ENCODE results near the gene AGT.
"Not testable (repeated sequence)": the region's sequence is repeated elsewhere in the genome, so short reads cannot be mapped to it uniquely, and the experiment has no call there.

The AGT gene

DNA sequence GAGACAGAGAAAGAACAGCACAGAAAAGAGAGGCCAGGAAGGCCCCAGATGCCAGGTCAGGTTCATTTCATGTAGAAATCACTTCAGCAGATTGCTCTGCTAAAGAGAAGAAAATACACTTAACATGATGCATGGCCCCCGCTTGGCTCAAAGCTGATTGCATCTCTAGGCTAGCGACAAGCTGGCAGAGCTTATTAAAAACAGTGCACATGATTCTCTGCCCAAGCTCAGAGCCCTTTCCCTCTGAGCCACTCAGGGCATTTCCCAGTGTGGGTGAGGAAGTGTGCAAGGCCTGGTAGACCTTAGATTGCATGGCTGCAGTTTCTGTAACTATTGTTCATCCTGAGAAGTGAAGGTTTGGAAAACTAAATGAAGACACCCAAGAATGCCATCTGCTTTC, 30.0 kb upstream of the AGT start:
- no peak for DNase-seq

DNA sequence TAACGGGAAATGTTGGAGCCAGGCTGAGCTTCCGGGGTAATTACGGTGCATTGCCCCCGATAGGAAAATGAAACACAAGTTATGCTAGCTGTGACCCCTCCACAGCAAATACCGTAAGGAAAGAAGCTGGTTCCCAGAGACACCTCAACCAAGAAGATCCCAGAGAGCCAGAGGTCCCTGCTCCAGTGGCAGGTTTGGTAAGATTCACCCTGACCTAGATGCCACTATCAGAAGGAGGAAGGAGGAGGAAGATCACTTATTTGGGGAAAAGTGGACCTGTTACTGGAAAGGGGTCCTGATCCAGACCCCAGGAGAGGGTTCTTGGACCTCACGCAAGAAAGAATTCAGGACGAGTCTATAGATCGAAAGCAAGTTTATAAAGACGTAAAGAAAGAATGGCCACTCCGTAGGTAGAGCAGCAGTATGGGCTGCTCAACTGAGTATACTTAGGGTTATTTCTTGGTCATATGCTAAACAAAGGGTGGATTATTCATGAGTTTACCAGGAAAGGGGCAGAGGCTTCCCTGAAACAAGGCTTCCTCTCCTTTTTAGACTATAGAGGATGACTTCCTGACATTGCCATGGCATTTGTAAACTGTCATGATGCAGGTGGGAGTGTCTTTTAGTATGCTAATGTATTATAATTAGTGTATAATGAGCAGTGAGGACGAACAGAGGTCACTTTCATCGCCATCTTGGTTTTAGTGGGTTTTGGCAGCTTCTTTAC, 25.8 kb upstream of the AGT start:
- no peak for DNase-seq

DNA sequence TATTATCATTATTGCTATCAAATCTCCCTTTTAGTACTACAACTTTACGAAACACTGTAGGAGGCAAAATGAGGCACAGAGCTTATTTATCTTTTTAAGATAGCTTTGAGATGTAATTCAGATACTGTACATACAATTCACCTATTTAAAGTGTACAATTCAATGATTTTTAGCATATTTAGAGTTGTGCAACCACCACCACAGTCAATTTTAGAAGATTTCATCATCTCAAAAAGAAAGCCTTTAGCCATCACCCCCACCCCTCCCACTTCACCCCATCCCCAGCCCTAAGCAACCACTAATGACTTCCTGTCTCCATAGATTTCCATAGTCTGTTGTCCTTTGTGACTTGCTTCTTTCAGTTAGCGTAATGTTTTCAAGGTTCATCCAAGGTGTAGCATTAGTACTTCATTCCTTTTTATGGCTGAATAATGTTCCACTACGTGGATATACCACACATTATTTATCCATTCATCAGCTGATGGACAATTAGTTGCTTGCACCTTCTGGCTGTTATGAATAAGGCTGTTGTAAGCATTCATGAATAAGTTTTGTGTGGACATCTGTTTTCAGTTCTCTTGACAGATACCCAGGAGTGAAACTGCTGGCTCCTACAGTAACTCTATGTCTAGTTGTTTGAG, 23.8 kb upstream of the AGT start:
- no peak for DNase-seq

DNA sequence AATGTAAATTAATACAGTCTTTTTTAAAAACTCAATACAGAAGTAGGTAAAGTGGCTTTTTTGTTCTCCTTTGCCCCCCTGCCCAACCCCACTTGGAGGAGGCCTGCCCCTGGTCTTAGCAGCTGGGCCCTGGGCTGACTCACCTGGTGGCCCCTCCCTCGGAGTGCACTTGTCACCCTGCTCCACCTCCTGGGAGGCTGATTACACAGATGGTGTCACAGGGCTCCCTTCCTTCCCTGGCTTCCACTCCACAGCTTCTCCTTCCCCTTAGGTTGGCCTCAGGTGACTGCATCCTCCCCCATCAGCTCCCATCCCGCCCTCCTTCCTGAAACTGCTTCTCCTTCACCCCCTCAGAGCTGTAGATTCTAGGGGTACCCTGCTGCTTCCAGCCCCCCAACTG, 21.5 kb upstream of the AGT start:
- DNase-seq: no peak

DNA sequence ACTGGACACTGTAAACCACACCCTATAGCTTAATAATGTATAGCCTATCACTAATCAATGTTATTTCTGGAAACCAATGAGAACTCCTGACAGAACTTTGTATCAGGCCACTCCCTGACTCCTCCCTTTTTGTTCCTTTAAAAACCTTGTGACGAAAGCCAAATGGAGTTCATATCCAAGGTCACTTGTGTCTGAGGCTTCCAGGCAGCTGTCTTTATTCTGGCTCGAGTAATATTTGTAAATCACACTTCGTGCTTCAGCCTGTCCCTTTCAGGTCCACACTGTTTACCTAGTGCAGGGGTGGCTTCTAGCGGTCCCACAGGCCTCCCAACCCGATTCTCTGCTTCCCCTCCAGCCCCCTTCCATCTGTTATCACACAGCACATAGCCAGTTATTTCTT, 17.1 kb upstream of the AGT start:
- DNase-seq: no peak

DNA sequence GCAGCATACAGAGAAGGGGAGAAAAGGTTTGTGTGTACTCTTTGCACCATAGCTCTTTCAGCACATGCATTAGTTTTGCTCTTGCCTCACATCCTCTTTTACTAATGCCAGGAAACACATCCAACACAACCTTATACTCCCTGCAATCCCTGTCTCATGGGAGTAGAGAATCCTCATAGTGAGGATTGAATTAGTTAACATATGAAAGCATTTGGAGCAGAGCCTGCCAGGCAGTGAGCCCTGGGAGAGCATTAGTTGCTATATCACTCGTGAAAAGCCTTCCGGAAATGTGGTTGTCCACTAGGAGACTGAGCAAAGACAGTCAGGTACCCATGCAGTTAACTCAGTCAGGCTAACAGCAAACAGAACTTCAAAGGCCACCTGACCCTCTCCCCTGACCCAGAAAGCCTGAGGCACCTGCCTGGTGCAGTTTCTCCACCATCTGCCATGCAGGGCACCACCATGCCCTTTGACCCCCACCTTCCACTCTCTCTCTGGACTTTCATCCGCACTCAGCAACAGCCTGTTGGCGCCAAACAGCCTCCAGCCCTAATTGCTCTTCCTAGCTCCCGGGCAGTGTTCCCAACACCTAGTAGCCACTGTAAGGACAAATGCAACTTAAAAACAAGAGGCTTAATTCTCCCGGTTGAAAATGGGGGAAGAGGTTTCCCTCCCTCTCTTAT, 14.9 kb upstream of the AGT start:
- no peak for DNase-seq

DNA sequence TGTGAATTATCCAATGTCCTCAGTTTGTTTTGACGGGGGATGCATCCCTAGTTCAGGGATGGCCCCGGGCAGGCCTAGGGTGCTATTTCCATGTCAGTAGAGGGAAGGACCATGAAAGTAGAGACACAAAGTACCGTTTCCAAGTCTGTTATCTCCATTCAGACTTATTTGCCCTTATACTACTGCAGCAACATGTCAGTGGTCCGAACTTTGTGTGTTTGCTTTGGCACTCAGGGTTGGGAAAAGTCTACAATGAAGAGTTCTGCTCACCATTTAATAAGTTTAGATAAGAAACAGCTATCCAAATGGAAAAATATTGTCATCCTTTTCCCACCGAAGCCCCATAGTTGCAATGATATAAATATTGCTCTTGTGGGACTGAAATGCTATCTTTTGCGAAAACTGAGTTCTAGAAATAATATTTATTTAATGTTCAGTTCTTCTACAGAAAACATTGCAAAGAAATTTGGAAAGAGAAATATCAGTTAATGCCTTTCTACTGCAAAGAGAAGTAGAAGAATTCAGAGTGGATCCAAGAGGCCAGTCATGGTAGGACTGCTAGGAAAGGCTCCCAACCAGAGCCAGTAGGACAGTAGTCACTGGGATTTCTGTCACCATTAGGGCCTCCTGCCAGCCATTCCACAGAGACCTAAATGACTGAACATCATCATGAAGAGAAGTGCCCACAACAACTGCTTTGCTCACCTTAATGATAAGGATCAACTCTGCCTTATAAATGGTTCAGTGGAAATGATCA, 11.5 kb upstream of the AGT start:
- DNase-seq: no peak

DNA sequence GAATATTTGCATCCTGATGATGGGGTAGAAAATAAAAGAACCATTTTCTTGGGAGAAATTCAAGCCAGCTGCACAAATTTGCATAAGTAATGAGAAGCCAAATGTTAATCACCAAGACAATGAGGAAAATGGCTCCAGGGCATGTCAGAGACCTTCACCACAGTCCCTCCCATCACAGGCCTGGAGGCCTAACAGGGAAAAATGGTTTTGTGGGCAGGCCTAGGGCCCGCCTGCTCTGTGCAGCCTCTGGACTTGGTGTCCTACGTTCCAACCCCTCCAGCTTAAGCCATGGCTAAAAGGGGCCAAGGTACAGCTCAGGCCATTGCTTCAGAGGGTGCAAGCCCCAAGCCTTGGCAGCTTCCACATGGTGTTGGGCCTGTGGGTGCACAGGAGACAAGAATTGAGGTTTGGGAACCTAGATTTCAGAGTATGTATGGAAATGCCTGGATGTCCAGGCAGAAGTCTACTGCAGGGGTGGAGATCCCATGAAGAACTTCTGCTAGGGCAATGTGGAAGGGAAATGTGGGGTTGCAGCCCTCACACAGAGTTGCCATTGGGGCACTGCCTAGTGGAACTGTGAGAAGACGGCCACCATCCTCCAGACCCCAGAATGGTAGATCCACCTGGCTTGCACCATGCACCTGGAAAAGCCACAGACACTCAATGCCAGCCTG, 8.1 kb upstream of the AGT start:
- DNase-seq: not testable (repeated sequence)

DNA sequence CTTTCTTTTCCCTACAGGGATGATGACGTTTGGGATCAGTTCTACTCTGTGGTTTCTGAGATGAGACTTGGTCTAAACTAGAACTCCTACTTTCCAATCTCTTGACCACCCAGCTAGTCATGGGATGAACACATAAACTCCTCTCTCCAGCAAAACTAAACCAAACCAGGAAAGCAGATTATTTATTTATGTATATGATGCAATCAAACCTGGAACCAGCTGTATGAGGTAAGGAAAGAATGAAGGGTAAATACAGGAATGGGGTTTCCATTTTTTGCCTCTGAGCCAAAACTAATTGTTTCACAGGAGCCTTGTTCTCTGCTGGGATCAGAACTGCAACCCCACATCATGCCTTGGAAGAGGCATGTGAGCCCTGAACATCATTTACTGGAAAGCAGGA, 3.3 kb upstream of the AGT start:
- no peak for DNase-seq

DNA sequence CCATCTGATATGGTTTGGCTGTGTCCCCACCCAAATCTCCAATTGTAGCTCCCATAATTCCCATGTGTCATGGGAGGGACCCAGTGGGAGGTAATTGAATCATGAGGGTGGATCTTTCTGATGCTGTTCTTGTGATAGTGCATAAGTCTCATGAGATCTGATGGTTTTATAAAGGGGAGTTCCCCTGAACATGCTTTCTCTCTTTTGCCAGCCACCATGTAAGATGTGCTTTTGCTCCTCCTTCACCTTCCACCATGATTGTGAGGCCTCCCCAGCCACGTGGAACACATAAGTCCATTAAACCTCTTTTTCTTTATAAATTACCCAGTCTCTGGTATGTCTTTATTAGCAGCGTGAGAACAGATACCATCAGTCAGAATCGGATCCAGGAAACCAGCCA, 2.5 kb upstream of the AGT start:
- DNase-seq: not testable (repeated sequence)

DNA sequence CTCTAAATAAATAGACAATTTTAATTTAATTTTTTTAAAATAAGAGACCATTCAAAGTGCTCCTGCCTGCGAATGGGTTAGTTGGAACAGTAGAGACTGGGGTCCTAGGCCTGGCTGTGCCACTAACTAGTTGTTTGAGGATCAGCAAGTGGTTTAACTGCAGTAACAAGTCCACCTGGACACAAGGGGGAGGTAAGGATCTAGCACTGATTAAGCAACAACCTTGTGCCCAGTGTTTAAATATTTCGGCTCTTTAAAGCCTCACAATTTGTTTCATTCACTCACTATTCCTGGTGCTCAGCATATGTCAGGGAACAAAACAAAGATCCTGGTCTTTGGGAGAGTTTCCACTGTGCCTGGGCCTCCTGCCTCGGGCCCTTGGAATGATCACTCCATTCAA, 1.6 kb upstream of the AGT start:
- DNase-seq: no peak

DNA sequence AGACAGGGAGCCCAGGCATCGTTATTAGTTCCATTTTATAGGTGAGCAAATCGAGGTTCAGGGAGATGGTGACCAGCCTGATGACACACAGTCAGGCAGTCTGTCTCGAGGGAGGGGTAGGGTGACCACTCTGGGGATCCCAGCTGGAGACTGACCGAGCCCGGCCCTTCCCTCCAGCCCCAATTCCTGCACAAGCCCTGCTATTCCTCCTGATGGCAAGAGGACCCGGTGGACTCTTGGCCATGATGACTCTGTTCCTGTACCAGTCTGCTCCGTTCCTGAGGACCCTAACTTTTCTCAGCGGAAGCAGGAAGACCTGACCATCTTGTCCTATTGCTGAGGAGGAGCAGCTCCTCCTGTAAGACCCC, 391 bp downstream of the AGT start:
- DNase-seq: no peak

DNA sequence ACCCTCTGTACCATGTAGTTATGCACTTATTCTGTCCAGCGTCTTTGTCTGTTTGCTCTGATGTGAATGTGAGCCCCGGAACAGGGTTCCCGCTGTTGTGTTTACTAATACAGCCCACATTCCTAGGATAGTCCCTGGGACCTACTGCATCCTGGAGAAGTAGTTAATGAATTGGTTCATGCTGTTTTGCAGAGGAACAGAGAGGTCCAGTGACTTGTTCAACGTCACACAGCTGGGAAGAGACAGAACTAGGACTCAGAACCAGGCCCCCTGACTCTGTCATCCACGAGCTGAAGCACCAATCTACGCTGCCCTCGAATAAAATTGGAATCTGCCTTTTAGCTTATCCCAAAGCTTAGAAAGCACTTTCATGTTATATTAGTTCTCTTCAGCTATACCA, 784 bp downstream of the AGT start:
- no peak for DNase-seq

DNA sequence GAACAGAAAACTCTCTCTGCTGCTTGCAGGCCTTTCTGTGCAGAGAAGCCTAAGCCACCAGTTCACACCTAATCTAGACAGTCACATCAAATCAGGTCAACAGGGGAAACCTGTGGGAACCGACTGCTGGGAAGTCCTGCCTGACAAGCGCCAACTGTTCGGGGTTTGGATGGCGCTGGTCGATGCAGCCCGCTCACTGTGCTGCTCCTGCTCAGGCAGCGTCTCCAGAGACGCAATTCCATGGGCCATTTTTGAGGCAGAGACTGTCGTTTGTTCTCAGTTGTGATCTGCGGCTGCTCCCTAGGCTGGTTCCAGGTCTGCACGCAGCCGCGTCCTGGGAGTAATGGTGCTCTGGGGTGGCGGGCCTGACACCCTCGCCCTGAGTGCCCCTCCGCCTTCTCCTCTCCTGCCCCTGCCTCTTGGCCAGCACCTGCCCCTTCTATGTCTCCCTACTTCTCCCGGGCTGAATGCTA, 1.4 kb downstream of the AGT start:
- no peak for DNase-seq

DNA sequence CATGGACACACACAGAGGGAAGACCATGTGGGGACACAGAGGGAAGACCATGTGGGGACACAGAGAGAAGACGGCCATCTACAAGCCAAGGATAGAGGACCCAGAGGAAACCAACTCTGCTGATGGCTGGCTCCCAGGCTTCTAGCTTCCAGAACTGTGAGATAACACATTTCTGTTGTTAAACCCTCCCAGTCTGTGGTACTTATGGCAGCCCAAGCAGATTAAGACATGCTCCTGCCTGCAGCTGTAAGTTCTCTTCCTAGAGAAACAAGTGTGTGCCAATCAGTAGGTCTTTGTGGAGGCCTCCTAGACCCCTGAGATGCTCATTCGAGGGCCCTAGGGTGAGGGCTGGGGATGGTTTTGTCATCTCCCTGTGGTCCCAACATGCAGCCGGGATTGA, 2.7 kb downstream of the AGT start:
- DNase-seq: no peak

DNA sequence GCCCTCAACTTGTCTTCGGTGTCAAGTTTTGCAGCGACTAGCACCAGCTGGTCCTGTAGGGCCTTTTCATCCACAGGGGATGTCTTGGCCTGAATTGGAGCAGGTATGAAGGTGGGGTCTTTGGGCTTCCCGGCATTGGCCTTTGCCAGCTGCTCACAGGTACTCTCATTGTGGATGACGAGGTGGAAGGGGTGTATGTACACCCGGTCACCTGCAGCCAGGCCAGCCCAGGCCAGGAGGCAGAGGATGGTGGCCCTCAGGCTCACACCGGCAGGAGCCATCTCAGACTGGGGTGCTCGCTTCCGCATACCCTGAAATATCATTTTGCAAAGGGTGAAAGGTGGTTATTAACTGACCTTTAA, 3.4 kb downstream of the AGT start:
- DNase-seq: no peak

DNA sequence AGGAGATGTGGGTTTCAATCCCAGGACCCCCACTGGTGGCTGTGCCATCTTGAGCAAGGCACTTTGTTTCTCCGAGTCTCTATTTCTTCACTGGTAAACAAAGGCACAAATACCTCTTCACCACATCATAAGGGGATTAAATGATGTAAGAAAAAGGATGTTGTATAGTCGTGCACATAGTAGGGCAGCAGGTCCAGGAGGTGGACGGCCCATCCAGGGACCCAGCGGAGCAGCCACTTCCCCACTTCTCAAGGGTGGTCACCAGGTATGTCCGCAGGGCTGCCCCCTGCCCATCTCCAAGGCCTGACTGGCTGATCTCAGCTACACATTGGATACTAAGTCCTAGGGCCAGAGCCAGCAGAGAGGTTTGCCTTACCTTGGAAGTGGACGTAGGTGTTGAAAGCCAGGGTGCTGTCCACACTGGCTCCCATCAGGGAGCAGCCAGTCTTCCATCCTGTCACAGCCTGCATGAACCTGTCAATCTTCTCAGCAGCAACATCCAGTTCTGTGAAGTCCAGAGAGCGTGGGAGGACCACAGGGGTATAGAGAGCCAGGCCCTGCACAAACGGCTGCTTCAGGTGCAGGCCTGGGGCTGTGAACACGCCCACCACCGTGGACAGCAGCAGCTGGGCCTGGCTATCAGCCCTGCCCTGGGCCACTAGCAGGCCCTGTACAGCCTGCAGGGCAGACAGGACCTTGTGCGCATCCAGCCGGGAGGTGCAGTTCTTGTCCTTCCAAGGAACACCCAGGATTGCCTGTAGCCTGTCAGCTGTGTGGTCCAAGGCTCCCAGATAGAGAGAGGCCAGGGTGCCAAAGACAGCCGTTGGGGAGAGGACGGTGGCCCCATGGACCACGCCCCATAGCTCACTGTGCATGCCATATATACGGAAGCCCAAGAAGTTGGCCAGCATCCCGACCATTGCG, 4.0 kb downstream of the AGT start:
- DNase-seq: no peak

DNA sequence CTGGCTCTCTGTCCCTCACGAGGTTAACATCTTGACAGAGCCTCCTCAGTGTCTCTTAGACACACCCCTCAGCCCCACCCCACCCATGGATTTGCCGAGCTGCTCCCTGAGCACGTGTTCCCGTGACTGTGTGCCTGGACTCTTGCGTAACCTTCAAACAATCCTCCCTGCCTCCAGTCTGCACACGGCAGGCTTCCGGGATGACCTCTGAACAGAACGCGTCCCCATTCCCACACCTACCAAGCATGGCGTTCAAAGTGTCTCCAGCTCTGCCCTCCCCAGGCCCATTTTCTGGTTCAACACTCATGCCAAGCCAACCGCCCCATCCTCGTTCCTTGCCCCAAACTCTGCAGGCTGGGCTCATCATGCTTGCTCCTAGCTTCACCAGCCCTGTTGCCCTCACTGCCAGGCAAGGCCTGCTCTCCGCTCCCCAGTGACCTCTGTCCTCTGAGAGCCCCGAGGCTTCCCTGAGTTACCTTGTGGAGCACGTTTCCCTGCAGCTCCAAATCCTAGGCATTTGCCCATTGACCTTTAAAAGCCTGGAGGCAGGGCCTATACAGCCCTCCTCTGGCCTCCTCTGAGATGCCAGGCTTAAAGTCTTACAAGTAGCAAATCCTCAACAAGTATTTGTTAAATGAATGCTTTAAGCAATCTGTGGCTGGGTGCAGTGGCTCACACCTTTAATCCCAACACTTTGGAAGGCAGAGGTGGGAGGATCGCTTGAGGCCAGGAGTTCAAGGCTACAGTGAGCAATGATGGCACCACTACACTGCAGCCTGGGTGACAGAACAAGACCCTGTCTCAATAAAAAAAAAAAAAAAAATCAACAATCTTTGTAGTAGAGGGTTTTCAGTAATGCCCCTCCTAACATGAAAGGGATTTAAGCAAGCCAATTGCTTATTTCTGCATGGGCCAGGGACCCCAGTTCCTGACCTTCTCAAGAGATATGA, 5.0 kb downstream of the AGT start:
- no peak for DNase-seq

DNA sequence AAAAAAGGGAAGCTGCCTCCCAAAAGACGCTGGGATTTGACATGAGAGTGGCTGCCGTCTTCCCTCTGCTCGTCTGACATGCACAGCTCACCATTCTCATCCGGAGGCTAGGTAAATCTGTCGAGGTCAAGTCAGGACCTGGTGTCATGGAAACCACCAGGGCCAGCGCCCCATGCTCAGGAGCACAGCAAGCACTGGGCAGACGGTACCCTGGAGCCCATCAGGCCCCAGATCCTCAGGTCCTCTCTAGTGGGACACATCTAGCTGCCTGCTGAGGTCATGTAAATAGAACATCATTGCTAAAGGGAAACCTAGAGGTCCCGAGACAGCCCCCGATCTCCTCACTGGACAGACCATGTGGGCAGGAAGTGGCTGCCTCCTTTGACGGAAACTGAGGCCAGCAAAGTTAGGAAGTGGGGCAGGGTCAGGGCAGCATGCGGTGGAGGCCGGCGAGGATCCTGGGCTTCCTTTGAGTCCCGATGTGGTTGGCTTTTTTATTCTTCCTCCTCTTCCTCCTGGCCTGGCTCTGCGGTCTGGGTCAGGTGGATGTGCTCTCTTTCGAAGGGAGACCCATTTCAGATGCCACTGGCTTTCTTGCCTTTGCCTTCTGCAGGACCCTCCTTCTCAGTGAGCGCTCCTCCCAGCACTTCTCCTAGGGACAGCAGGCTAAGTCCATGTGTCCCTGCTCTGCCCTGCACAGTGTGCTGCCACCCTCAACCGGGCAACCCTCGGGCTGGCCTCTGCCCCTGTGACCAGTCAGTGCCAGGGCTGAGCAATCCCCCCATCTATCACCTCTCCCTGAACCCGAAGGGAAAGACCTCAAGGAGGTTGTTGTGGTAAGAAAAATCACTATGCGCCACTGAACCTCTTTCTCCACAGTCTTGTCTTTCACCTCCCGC, 5.9 kb downstream of the AGT start:
- DNase-seq: no peak

All from CD4-positive, alpha-beta T cell treated with Interleukin-10 for 1 hour (primary cell).